ENCODE data around the gene CFAP221. TPM values are rescaled to one million over a fixed set of nuclear protein-coding genes. Genes with fewer than 3 reads are reported as not detected.

Gene CFAP221
- polyA plus RNA-seq, 1 donor (not counting 4 experiments of a cell fraction or from before 2014, with no cell fraction given), result not detected

DNA sequence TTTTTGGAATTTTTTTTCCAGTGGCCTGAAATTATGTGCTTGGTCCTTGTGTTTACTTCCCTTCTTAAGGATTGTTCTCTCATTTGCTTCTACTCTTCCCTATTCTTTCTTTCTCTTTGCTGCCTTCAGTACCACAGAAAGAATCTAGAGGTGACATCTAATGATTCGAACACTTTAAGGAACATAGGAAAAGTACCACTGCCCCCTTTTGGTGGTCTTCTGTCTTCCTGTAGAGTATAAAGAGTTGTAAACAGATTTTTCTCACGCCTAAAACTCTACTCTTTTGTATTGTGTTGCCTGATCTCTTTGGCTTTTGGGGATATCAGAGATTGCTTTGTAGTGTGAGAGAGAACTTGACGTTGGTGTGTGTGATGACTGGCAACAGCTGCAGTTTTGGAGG is 13.0 kb upstream of the CFAP221 start:
- FAIRE-seq, result no peak
- H3K36me3 ChIP-seq (ENCODE audit: control insufficient read depth in 2 of 2, extremely low read depth in 1 of 2, insufficient read depth in 2 of 2, low read length in 2 of 2), result no peaks in the 10 kb centered on the region
- H3K4me1 ChIP-seq (ENCODE audit: control insufficient read depth, extremely low read depth, insufficient read depth, low read length), result no peaks in the 10 kb centered on the region
- H3K27me3 ChIP-seq (ENCODE audit: control insufficient read depth, extremely low read depth, insufficient read depth, low read length), result peaks cover 8% of the 10 kb centered on the region
- H3K4me2 ChIP-seq (ENCODE audit: control insufficient read depth, extremely low read depth, insufficient read depth, low read depth, low read length), result no peak overlapping the region
- peaks cover 1% of the 10 kb centered on the region for H3K9me3 ChIP-seq (ENCODE audit: control insufficient read depth, low read depth, low read length)
- H3K27ac ChIP-seq (ENCODE audit: control insufficient read depth, insufficient read depth, low read length), result no peak overlapping the region
- H3K79me2 ChIP-seq (ENCODE audit: control insufficient read depth, insufficient read depth, low read length), result no peaks in the 10 kb centered on the region
- dilution Hi-C loops (cut with MboI; ENCODE audit: extremely low pct_ligation_motif_present, low sequenced_read_pairs), result no loop called here
- no peak overlapping the region for H2AFZ ChIP-seq (ENCODE audit: control insufficient read depth, low read length)
- H3K9ac ChIP-seq (ENCODE audit: control insufficient read depth, extremely low read depth, insufficient read depth, low read length), result no peak overlapping the region
- H3K4me3 ChIP-seq (ENCODE audit: control insufficient read depth in 2 of 3, extremely low read depth in 1 of 3, insufficient read depth in 2 of 3, low read depth in 1 of 3, low read length in 3 of 3), result no peak overlapping the region
- no peaks in the 10 kb centered on the region for H4K20me1 ChIP-seq (ENCODE audit: control insufficient read depth, extremely low read depth, insufficient read depth, low read length)
- DNase-seq (ENCODE audit: low read depth, low spot score), result no peak
- no peak for TF ChIP-seq EZH2 (IDR thresholded peaks at IDR 0.05; ENCODE audit: low read length)
- no peaks in the 10 kb centered on the region for H3K9me1 ChIP-seq (ENCODE audit: control insufficient read depth, extremely low read depth, insufficient read depth, low read length)

DNA sequence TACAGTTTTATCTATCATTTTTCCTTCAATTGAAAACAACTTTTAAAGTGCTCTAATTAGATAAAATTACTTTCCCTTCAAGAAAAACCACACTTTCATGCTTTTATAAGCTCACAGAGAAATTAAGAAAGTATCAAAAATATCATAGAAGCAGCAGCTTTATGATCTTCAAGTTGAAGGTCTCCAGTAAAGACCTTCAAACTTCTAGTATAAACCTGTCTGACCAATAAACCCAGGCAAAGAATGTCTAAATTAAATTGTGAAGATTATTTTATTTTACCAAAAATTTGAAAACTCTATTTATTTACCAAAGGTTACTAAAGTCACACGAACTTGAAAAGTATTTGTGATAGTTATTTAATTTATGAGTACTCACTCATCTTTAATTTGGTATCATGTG is 10.7 kb upstream of the CFAP221 start:
- no peaks in the 10 kb centered on the region for H3K79me2 ChIP-seq (ENCODE audit: control insufficient read depth, insufficient read depth, low read length)
- dilution Hi-C loops (cut with MboI; ENCODE audit: extremely low pct_ligation_motif_present, low sequenced_read_pairs), result no loop called here
- no peaks in the 10 kb centered on the region for H4K20me1 ChIP-seq (ENCODE audit: control insufficient read depth, extremely low read depth, insufficient read depth, low read length)
- H3K27me3 ChIP-seq (ENCODE audit: control insufficient read depth, extremely low read depth, insufficient read depth, low read length), result peaks cover 10% of the 10 kb centered on the region
- no peak overlapping the region for H3K9ac ChIP-seq (ENCODE audit: control insufficient read depth, extremely low read depth, insufficient read depth, low read length)
- no peaks in the 10 kb centered on the region for H3K4me1 ChIP-seq (ENCODE audit: control insufficient read depth, extremely low read depth, insufficient read depth, low read length)
- DNase-seq (ENCODE audit: low read depth, low spot score) (no peak), FAIRE-seq (no peak)
- H3K36me3 ChIP-seq (ENCODE audit: control insufficient read depth in 2 of 2, extremely low read depth in 1 of 2, insufficient read depth in 2 of 2, low read length in 2 of 2), result no peaks in the 10 kb centered on the region
- no peak overlapping the region for H3K27ac ChIP-seq (ENCODE audit: control insufficient read depth, insufficient read depth, low read length)
- no peak overlapping the region for H2AFZ ChIP-seq (ENCODE audit: control insufficient read depth, low read length)
- no peaks in the 10 kb centered on the region for H3K9me1 ChIP-seq (ENCODE audit: control insufficient read depth, extremely low read depth, insufficient read depth, low read length)
- H3K9me3 ChIP-seq (ENCODE audit: control insufficient read depth, low read depth, low read length), result peaks cover 1% of the 10 kb centered on the region
- TF ChIP-seq, protein P1, sequence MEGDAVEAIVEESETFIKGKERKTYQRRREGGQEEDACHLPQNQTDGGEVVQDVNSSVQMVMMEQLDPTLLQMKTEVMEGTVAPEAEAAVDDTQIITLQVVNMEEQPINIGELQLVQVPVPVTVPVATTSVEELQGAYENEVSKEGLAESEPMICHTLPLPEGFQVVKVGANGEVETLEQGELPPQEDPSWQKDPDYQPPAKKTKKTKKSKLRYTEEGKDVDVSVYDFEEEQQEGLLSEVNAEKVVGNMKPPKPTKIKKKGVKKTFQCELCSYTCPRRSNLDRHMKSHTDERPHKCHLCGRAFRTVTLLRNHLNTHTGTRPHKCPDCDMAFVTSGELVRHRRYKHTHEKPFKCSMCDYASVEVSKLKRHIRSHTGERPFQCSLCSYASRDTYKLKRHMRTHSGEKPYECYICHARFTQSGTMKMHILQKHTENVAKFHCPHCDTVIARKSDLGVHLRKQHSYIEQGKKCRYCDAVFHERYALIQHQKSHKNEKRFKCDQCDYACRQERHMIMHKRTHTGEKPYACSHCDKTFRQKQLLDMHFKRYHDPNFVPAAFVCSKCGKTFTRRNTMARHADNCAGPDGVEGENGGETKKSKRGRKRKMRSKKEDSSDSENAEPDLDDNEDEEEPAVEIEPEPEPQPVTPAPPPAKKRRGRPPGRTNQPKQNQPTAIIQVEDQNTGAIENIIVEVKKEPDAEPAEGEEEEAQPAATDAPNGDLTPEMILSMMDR (optimal IDR thresholded peaks at IDR 0.05 in 1 of 3, IDR thresholded peaks at IDR 0.05 in 1 of 3, conservative IDR thresholded peaks at IDR 0.05 in 1 of 3; ENCODE audit: extremely low read depth in 1 of 3, insufficient read depth in 2 of 3, low read length in 3 of 3), result no peak
- no peak for TF ChIP-seq EZH2 (IDR thresholded peaks at IDR 0.05; ENCODE audit: low read length)
- no peak overlapping the region for H3K4me2 ChIP-seq (ENCODE audit: control insufficient read depth, extremely low read depth, insufficient read depth, low read depth, low read length)
- H3K4me3 ChIP-seq (ENCODE audit: control insufficient read depth in 2 of 3, extremely low read depth in 1 of 3, insufficient read depth in 2 of 3, low read depth in 1 of 3, low read length in 3 of 3), result no peak overlapping the region

DNA sequence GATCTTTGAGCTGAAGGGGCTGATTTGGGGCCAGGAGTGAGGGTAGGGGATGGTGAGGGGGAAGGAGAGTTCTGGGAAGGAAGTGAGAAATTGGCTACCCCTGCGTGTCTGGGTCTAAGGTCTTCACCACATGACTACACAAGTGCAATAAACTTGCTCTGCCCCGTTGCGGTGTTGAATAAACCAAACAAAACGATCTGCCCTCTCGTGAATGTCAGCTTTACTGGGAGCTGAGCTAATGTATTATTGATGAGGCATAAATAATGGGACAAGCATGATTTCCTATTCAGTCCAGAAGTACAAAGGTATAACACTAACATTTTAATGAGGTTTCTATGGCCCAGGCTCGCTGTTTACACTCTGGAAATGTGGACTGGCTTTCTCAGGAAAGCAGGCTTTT is 8.0 kb upstream of the CFAP221 start:
- no peak overlapping the region for H3K4me3 ChIP-seq (ENCODE audit: control insufficient read depth in 2 of 3, extremely low read depth in 1 of 3, insufficient read depth in 2 of 3, low read depth in 1 of 3, low read length in 3 of 3)
- no peak overlapping the region for H3K9ac ChIP-seq (ENCODE audit: control insufficient read depth, extremely low read depth, insufficient read depth, low read length)
- no peak for TF ChIP-seq EZH2 (IDR thresholded peaks at IDR 0.05; ENCODE audit: low read length)
- TF ChIP-seq, protein P1 (optimal IDR thresholded peaks at IDR 0.05 in 1 of 3, IDR thresholded peaks at IDR 0.05 in 1 of 3, conservative IDR thresholded peaks at IDR 0.05 in 1 of 3; ENCODE audit: extremely low read depth in 1 of 3, insufficient read depth in 2 of 3, low read length in 3 of 3), result no peak
- H3K4me2 ChIP-seq (ENCODE audit: control insufficient read depth, extremely low read depth, insufficient read depth, low read depth, low read length), result no peak overlapping the region
- H3K79me2 ChIP-seq (ENCODE audit: control insufficient read depth, insufficient read depth, low read length), result no peaks in the 10 kb centered on the region
- H3K27me3 ChIP-seq (ENCODE audit: control insufficient read depth, extremely low read depth, insufficient read depth, low read length), result peaks cover 12% of the 10 kb centered on the region
- H3K9me1 ChIP-seq (ENCODE audit: control insufficient read depth, extremely low read depth, insufficient read depth, low read length), result no peaks in the 10 kb centered on the region
- H3K4me1 ChIP-seq (ENCODE audit: control insufficient read depth, extremely low read depth, insufficient read depth, low read length), result no peaks in the 10 kb centered on the region
- no peak for FAIRE-seq
- H3K36me3 ChIP-seq (ENCODE audit: control insufficient read depth in 2 of 2, extremely low read depth in 1 of 2, insufficient read depth in 2 of 2, low read length in 2 of 2), result no peaks in the 10 kb centered on the region
- no peaks in the 10 kb centered on the region for H4K20me1 ChIP-seq (ENCODE audit: control insufficient read depth, extremely low read depth, insufficient read depth, low read length)
- no peak overlapping the region for H2AFZ ChIP-seq (ENCODE audit: control insufficient read depth, low read length)
- no peak for DNase-seq (ENCODE audit: low read depth, low spot score)
- no peak overlapping the region for H3K27ac ChIP-seq (ENCODE audit: control insufficient read depth, insufficient read depth, low read length)
- H3K9me3 ChIP-seq (ENCODE audit: control insufficient read depth, low read depth, low read length), result peaks cover 1% of the 10 kb centered on the region
- dilution Hi-C loops (cut with MboI; ENCODE audit: extremely low pct_ligation_motif_present, low sequenced_read_pairs), result no loop called here

Measured in keratinocyte (primary cell).